H9 (cell line): ENCODE data around the gene CUBN. TPM values are rescaled to one million over a fixed set of nuclear protein-coding genes. Genes with fewer than 3 reads are reported as not detected.

Source experiments
- DNase-seq: peaks from one replicate; pipeline ENCODE4 v3.0.0-alpha.2; 2017
- H2AFZ ChIP-seq: one replicate; pipeline ENCODE4 v1.6.1; 2013; ENCODE audit warnings: mild to moderate bottlenecking, low read length, control low read depth, moderate library complexity
- H2AK5ac ChIP-seq: 2 replicates; pipeline ENCODE4 v1.6.1; 2013; ENCODE audit warnings: low read length, control low read depth, mixed read lengths; ENCODE audit not compliant: insufficient read length
- H2BK120ac ChIP-seq: one replicate; pipeline ENCODE4 v1.6.1; 2013; ENCODE audit warnings: low read depth, mild to moderate bottlenecking, low read length, control low read depth, inconsistent platforms; ENCODE audit not compliant: poor library complexity, severe bottlenecking
- H2BK12ac ChIP-seq: 2 replicates; pipeline ENCODE4 v1.6.1; 2013; ENCODE audit warnings: low read length, control low read depth, mixed read lengths, low read depth; ENCODE audit not compliant: insufficient read length
- H2BK15ac ChIP-seq: 2 replicates; pipeline ENCODE4 v1.6.1; 2013; ENCODE audit warnings: low read depth, low read length, control low read depth
- H2BK20ac ChIP-seq: one replicate; pipeline ENCODE4 v1.6.1; 2013; ENCODE audit warnings: low read depth, mild to moderate bottlenecking, low read length, control low read depth, inconsistent platforms; ENCODE audit not compliant: poor library complexity, severe bottlenecking
- H2BK5ac ChIP-seq: 2 replicates; pipeline ENCODE4 v1.6.1; 2013; ENCODE audit warnings: low read length, control low read depth, mixed read lengths; ENCODE audit not compliant: insufficient read length
- H3K14ac ChIP-seq: 2 replicates; pipeline ENCODE4 v1.6.1; 2013; ENCODE audit warnings: low read length, control low read depth; ENCODE audit not compliant: insufficient read depth
- H3K18ac ChIP-seq: 2 replicates; pipeline ENCODE4 v1.6.1; 2013; ENCODE audit warnings: low read depth, mild to moderate bottlenecking, mixed read lengths, low read length, control low read depth; ENCODE audit not compliant: insufficient read length
- H3K23ac ChIP-seq: 2 replicates; pipeline ENCODE4 v1.6.1; 2013; ENCODE audit warnings: low read length, control low read depth, mixed read lengths, low read depth; ENCODE audit not compliant: insufficient read length
- H3K23me2 ChIP-seq: 2 replicates; pipeline ENCODE4 v1.6.1; 2013; ENCODE audit warnings: low read depth, mild to moderate bottlenecking, mixed read lengths, low read length, control low read depth; ENCODE audit not compliant: insufficient read length, poor library complexity, severe bottlenecking
- H3K27ac ChIP-seq: 2 replicates; pipeline ENCODE4 v1.5.1; 2013; ENCODE audit warnings: low read length, control low read depth, mixed read lengths, low read depth; ENCODE audit not compliant: insufficient read length
- H3K27me3 ChIP-seq: 2 replicates; pipeline ENCODE4 v1.6.1; 2013; ENCODE audit warnings: low read length, control low read depth, inconsistent platforms; ENCODE audit not compliant: insufficient read depth
- H3K4ac ChIP-seq: 2 replicates; pipeline ENCODE4 v1.6.1; 2013; ENCODE audit warnings: low read depth, mild to moderate bottlenecking, control low read depth, inconsistent platforms, low read length, moderate library complexity
- H3K4me1 ChIP-seq: 2 replicates; pipeline ENCODE4 v1.6.1; 2013; ENCODE audit warnings: low read length, control low read depth, inconsistent platforms; ENCODE audit not compliant: insufficient read depth
- H3K4me2 ChIP-seq: 2 replicates; pipeline ENCODE4 v1.6.1; 2013; ENCODE audit warnings: low read length, control low read depth, mixed read lengths; ENCODE audit not compliant: insufficient read length, insufficient read depth
- H3K56ac ChIP-seq: 2 replicates; pipeline ENCODE4 v1.6.1; 2013; ENCODE audit warnings: low read depth, mild to moderate bottlenecking, mixed read lengths, low read length, control low read depth; ENCODE audit not compliant: insufficient read length
- H3K79me1 ChIP-seq: 2 replicates; pipeline ENCODE4 v1.6.1; 2013; ENCODE audit warnings: low read depth, mild to moderate bottlenecking, moderate library complexity, low read length, control low read depth, inconsistent platforms; ENCODE audit not compliant: insufficient read depth, poor library complexity, severe bottlenecking
- H3K79me2 ChIP-seq: 2 replicates; pipeline ENCODE4 v1.6.1; 2013; ENCODE audit warnings: low read length, control low read depth, inconsistent platforms; ENCODE audit not compliant: insufficient read depth
- H3K9ac ChIP-seq: 2 replicates; pipeline ENCODE4 v1.6.1; 2013; ENCODE audit warnings: low read length, control low read depth, mixed read lengths; ENCODE audit not compliant: insufficient read length; ENCODE audit errors: extremely low read depth
- H3K9me3 ChIP-seq: one replicate; pipeline ENCODE4 v1.6.1; 2013; ENCODE audit warnings: low read depth, low read length, inconsistent platforms; ENCODE audit not compliant: control insufficient read depth
- H3T11ph ChIP-seq: one replicate; pipeline ENCODE4 v1.6.1; 2013; ENCODE audit warnings: mild to moderate bottlenecking, low read length, control low read depth, inconsistent platforms
- H4K20me1 ChIP-seq: one replicate; pipeline ENCODE4 v1.6.1; 2013; ENCODE audit not compliant: control insufficient read depth, insufficient read length, insufficient read depth
- H4K5ac ChIP-seq: 2 replicates; pipeline ENCODE4 v1.6.1; 2013; ENCODE audit warnings: low read depth, mild to moderate bottlenecking, mixed read lengths, low read length, control low read depth; ENCODE audit not compliant: insufficient read length
- H4K8ac ChIP-seq: replicated peaks from 2 replicates; pipeline ENCODE4 v1.6.1; 2013; ENCODE audit warnings: low read length, control low read depth, mixed read lengths, low read depth; ENCODE audit not compliant: insufficient read length
- H4K91ac ChIP-seq: 2 replicates; pipeline ENCODE4 v1.6.1; 2013; ENCODE audit warnings: low read depth, mild to moderate bottlenecking, moderate library complexity, mixed read lengths, low read length, control low read depth; ENCODE audit not compliant: insufficient read length
- H3K27ac Mint-ChIP-seq, 3 experiments: 2 replicates in 2 of 3; 3 replicates in 1 of 3; pipeline ENCODE4 v1.8.0; 2020 to 2021; ENCODE audit warnings: mixed read lengths in 3 of 3, mild to moderate bottlenecking in 1 of 3, moderate library complexity in 1 of 3
- H3K27me3 Mint-ChIP-seq: 2 replicates; pipeline ENCODE4 v1.8.0; 2021; ENCODE audit warnings: low read depth, mild to moderate bottlenecking, moderate library complexity, mixed read lengths
- H3K36me3 Mint-ChIP-seq, 3 experiments: 2 replicates in 2 of 3; 3 replicates in 1 of 3; pipeline ENCODE4 v1.8.0; 2020 to 2021; ENCODE audit warnings: low read depth in 3 of 3, mixed read lengths in 3 of 3; ENCODE audit not compliant: insufficient read depth in 1 of 3
- H3K4me1 Mint-ChIP-seq, 2 experiments: 2 replicates each; pipeline ENCODE4 v1.8.0; 2020; ENCODE audit warnings: mixed read lengths in 2 of 2
- H3K4me3 Mint-ChIP-seq, 2 experiments: 2 replicates in 1 of 2; 3 replicates in 1 of 2; pipeline ENCODE4 v1.8.0; 2020 to 2021; ENCODE audit warnings: mild to moderate bottlenecking in 2 of 2, mixed read lengths in 2 of 2, moderate library complexity in 1 of 2
- H3K9me3 Mint-ChIP-seq, 2 experiments: 2 replicates in 1 of 2; 3 replicates in 1 of 2; pipeline ENCODE4 v1.8.0; 2020; ENCODE audit warnings: mild to moderate bottlenecking in 2 of 2, mixed read lengths in 2 of 2, moderate library complexity in 1 of 2
- WGBS: extraction: QIAGEN DNeasy Blood & Tissue Kit; methylation state at CpG from one replicate; pipeline ENCODE4 v1.1.7; 2013; ENCODE audit warnings: missing lambda C conversion rate, low lambda C conversion rate, mixed read lengths; ENCODE audit not compliant: insufficient read length; ENCODE audit errors: extremely low coverage; 5-methylcytosine and 5-hydroxymethylcytosine counted together
- total RNA-seq: library from RNA; stranded (reverse); gene quantifications from 2 replicates; pipeline ENCODE4 v1.2.1, GENCODE V29; 2021
- TF ChIP-seq, protein P1 (sequence below): fragments of 200-600 bp; sonication (generic); conservative IDR thresholded peaks from 3 replicates; pipeline ENCODE4 v1.8.0; 2021; ENCODE audit warnings: antibody characterized with exemption, mild to moderate bottlenecking

CUBN gene
- total RNA-seq, 1 experiment from 2014 or later = 0.26 TPM

GRCh38 chr10:17003651-17004286 lies 125.8 kb downstream of the CUBN start:
- Histone ChIP-seq H4K5ac (no peak overlapping the region), H4K91ac (no peak overlapping the region), H2AK5ac (no peak overlapping the region), H3T11ph (no peak overlapping the region), H3K4me1 (no peaks in the 10 kb centered on the region), H3K23me2 (no peaks in the 10 kb centered on the region), H4K8ac (no peak overlapping the region), H3K27ac (no peak overlapping the region), H3K27me3 (no peaks in the 10 kb centered on the region), H2BK12ac (no peak overlapping the region), H3K79me2 (no peaks in the 10 kb centered on the region), H4K20me1 (no peaks in the 10 kb centered on the region), H3K9ac (no peak overlapping the region), H3K56ac (no peak overlapping the region), H2BK120ac (no peak overlapping the region), H3K4ac (no peak overlapping the region), H3K14ac (no peak overlapping the region), H3K23ac (no peak overlapping the region), H2BK20ac (no peak overlapping the region), H3K4me2 (no peak overlapping the region), H3K9me3 (no peaks in the 10 kb centered on the region), H2BK15ac (no peak overlapping the region), H2AFZ (no peak overlapping the region), H2BK5ac (no peak overlapping the region), H3K79me1 (no peaks in the 10 kb centered on the region), H3K18ac (no peak overlapping the region)
- DNase-seq = no peak
- TF ChIP-seq, protein P1, sequence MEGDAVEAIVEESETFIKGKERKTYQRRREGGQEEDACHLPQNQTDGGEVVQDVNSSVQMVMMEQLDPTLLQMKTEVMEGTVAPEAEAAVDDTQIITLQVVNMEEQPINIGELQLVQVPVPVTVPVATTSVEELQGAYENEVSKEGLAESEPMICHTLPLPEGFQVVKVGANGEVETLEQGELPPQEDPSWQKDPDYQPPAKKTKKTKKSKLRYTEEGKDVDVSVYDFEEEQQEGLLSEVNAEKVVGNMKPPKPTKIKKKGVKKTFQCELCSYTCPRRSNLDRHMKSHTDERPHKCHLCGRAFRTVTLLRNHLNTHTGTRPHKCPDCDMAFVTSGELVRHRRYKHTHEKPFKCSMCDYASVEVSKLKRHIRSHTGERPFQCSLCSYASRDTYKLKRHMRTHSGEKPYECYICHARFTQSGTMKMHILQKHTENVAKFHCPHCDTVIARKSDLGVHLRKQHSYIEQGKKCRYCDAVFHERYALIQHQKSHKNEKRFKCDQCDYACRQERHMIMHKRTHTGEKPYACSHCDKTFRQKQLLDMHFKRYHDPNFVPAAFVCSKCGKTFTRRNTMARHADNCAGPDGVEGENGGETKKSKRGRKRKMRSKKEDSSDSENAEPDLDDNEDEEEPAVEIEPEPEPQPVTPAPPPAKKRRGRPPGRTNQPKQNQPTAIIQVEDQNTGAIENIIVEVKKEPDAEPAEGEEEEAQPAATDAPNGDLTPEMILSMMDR = no peak
- Mint-ChIP-seq H3K4me3 (no peak overlapping the region), H3K27me3 (no peaks in the 10 kb centered on the region; the same call in none of the 2 replicates), H3K36me3 (peaks cover 0 to 10% (median 2%) of the 10 kb centered on the region in 3 experiments; a peak in 4 of 7 replicates), H3K9me3 (peaks cover 9 to 12% of the 10 kb centered on the region in 2 experiments; a peak in 4 of 5 replicates), H3K4me1 (0 out of 4 replicates have a peak, but pooled peaks cover 2 to 3% of the 10 kb centered on the region in 2 experiments), H3K27ac (no peak overlapping the region)
- WGBS = no CpG with 5 or more reads among the region's 7 CpGs
